Measurements from ENCODE around the gene KRT1. TPM values are rescaled to one million over a fixed set of nuclear protein-coding genes. Genes with fewer than 3 reads are reported as not detected.

The KRT1 gene
- total and polyA plus RNA-seq, 2 donors (not counting 1 experiment from before 2014, with no cell fraction given) = not detected

GRCh38 chr12:52673713-52674432 lies 6.3 kb downstream of the KRT1 start:
- peaks cover 2% of the 10 kb centered on the region for H3K27me3 ChIP-seq (ENCODE audit: control insufficient read depth, insufficient read depth, low read length)
- no peaks in the 10 kb centered on the region for H3K36me3 ChIP-seq (ENCODE audit: control insufficient read depth, insufficient read depth, low read length)
- no peaks in the 10 kb centered on the region for H3K79me2 ChIP-seq (ENCODE audit: control insufficient read depth, insufficient read depth, low read length)
- no peak overlapping the region for H2AFZ ChIP-seq (ENCODE audit: low read length)
- H3K9me3 ChIP-seq (ENCODE audit: control insufficient read depth, insufficient read depth, low read depth, low read length) = no peaks in the 10 kb centered on the region
- TF ChIP-seq CTCF (conservative IDR thresholded peaks at IDR 0.05 in 1 of 2, IDR thresholded peaks at IDR 0.05 in 1 of 2; ENCODE audit: low read depth in 1 of 2, low read length in 2 of 2) = no peak
- no peak for TF ChIP-seq EZH2 (IDR thresholded peaks at IDR 0.05; ENCODE audit: low read length, missing control alignments)
- no peak overlapping the region for H3K4me2 ChIP-seq (ENCODE audit: extremely low read depth, insufficient read depth, low read length)
- no peak for DNase-seq (ENCODE audit: low read depth in 2 of 2)
- no peaks in the 10 kb centered on the region for H3K4me1 ChIP-seq (ENCODE audit: control insufficient read depth, extremely low read depth, insufficient read depth, low read length)
- H4K20me1 ChIP-seq (ENCODE audit: control insufficient read depth, extremely low read depth, insufficient read depth, low read length) = no peaks in the 10 kb centered on the region
- H3K27ac ChIP-seq (ENCODE audit: insufficient read depth, low read length) = no peak overlapping the region
- no peak overlapping the region for H3K4me3 ChIP-seq (replicated peaks in 1 of 4; ENCODE audit: control extremely low read depth in 1 of 4, insufficient read depth in 1 of 4, low read depth in 3 of 4, low read length in 4 of 4)
- no peak overlapping the region for H3K9ac ChIP-seq (ENCODE audit: insufficient read depth, low read length)

GRCh38 chr12:52673217-52673616 lies 7.0 kb downstream of the KRT1 start:
- no peak overlapping the region for H2AFZ ChIP-seq (ENCODE audit: low read length)
- H3K9me3 ChIP-seq (ENCODE audit: control insufficient read depth, insufficient read depth, low read depth, low read length) = no peaks in the 10 kb centered on the region
- no peaks in the 10 kb centered on the region for H3K36me3 ChIP-seq (ENCODE audit: control insufficient read depth, insufficient read depth, low read length)
- no peaks in the 10 kb centered on the region for H3K79me2 ChIP-seq (ENCODE audit: control insufficient read depth, insufficient read depth, low read length)
- H3K4me3 ChIP-seq (replicated peaks in 1 of 4; ENCODE audit: control extremely low read depth in 1 of 4, insufficient read depth in 1 of 4, low read depth in 3 of 4, low read length in 4 of 4) = no peak overlapping the region
- H3K9ac ChIP-seq (ENCODE audit: insufficient read depth, low read length) = no peak overlapping the region
- H3K4me2 ChIP-seq (ENCODE audit: extremely low read depth, insufficient read depth, low read length) = no peak overlapping the region
- H3K27ac ChIP-seq (ENCODE audit: insufficient read depth, low read length) = no peak overlapping the region
- TF ChIP-seq CTCF (conservative IDR thresholded peaks at IDR 0.05 in 1 of 2, IDR thresholded peaks at IDR 0.05 in 1 of 2; ENCODE audit: low read depth in 1 of 2, low read length in 2 of 2) (no peak), EZH2 (IDR thresholded peaks at IDR 0.05; ENCODE audit: low read length, missing control alignments) (no peak)
- H3K27me3 ChIP-seq (ENCODE audit: control insufficient read depth, insufficient read depth, low read length) = peaks cover 2% of the 10 kb centered on the region
- no peaks in the 10 kb centered on the region for H4K20me1 ChIP-seq (ENCODE audit: control insufficient read depth, extremely low read depth, insufficient read depth, low read length)
- DNase-seq (ENCODE audit: low read depth in 2 of 2) = no peak
- no peaks in the 10 kb centered on the region for H3K4me1 ChIP-seq (ENCODE audit: control insufficient read depth, extremely low read depth, insufficient read depth, low read length)

GRCh38 chr12:52672321-52672933 lies 7.8 kb downstream of the KRT1 start:
- peak in 1 of 2 donors; percentile 27 for DNase-seq (ENCODE audit: low read depth in 2 of 2)
- Histone ChIP-seq H4K20me1 (ENCODE audit: control insufficient read depth, extremely low read depth, insufficient read depth, low read length) (no peaks in the 10 kb centered on the region), H3K9me3 (ENCODE audit: control insufficient read depth, insufficient read depth, low read depth, low read length) (no peaks in the 10 kb centered on the region), H3K27ac (ENCODE audit: insufficient read depth, low read length) (no peak overlapping the region), H3K79me2 (ENCODE audit: control insufficient read depth, insufficient read depth, low read length) (no peaks in the 10 kb centered on the region), H3K27me3 (ENCODE audit: control insufficient read depth, insufficient read depth, low read length) (peaks cover 2% of the 10 kb centered on the region), H3K36me3 (ENCODE audit: control insufficient read depth, insufficient read depth, low read length) (no peaks in the 10 kb centered on the region), H3K4me2 (ENCODE audit: extremely low read depth, insufficient read depth, low read length) (no peak overlapping the region), H3K9ac (ENCODE audit: insufficient read depth, low read length) (no peak overlapping the region), H2AFZ (ENCODE audit: low read length) (no peak overlapping the region), H3K4me1 (ENCODE audit: control insufficient read depth, extremely low read depth, insufficient read depth, low read length) (no peaks in the 10 kb centered on the region), H3K4me3 (replicated peaks in 1 of 4; ENCODE audit: control extremely low read depth in 1 of 4, insufficient read depth in 1 of 4, low read depth in 3 of 4, low read length in 4 of 4) (no peak overlapping the region)
- TF ChIP-seq CTCF (conservative IDR thresholded peaks at IDR 0.05 in 1 of 2, IDR thresholded peaks at IDR 0.05 in 1 of 2; ENCODE audit: low read depth in 1 of 2, low read length in 2 of 2) (no peak), EZH2 (IDR thresholded peaks at IDR 0.05; ENCODE audit: low read length, missing control alignments) (no peak)

All from fibroblast of lung (primary cell).